SH-SY5Y (cell line): ENCODE measurements around the gene CKM.

Experiments used
- GATA2 ChIP-seq: IDR thresholded peaks from 2 replicates; pipeline ENCODE4 v1.6.1; 2011; ENCODE audit warnings: mild to moderate bottlenecking, low read depth, low read length
- GATA3 ChIP-seq: IDR thresholded peaks from 2 replicates; pipeline ENCODE4 v1.6.1; 2011; ENCODE audit warnings: low read depth, mild to moderate bottlenecking, low read length, moderate library complexity

CKM gene

GRCh38 chr19:45352914-45353796 lies 30.5 kb upstream of the CKM start:
- TF ChIP-seq GATA2 (no peak), GATA3 (no peak)

- TF ChIP-seq GATA3: no peak
- no peak for TF ChIP-seq GATA2
These were observed 29.8 kb upstream of the CKM start for GRCh38 chr19:45352471-45352870.

GRCh38 chr19:45352062-45352461 lies 29.4 kb upstream of the CKM start:
- TF ChIP-seq GATA2 (no peak), GATA3 (no peak)

GRCh38 chr19:45351401-45351952 lies 28.8 kb upstream of the CKM start:
- no peak for TF ChIP-seq GATA2
- no peak for TF ChIP-seq GATA3

GRCh38 chr19:45350477-45351058 lies 27.9 kb upstream of the CKM start:
- TF ChIP-seq GATA3 (no peak), GATA2 (no peak)

GRCh38 chr19:45349430-45349941 lies 26.8 kb upstream of the CKM start:
- no peak for TF ChIP-seq GATA3
- no peak for TF ChIP-seq GATA2

- TF ChIP-seq GATA3: no peak
- no peak for TF ChIP-seq GATA2
These were observed 26.4 kb upstream of the CKM start for GRCh38 chr19:45349126-45349415.

GRCh38 chr19:45348367-45349125 lies 25.9 kb upstream of the CKM start:
- TF ChIP-seq GATA2: no peak

- no peak for TF ChIP-seq GATA3
- TF ChIP-seq GATA2: no peak
These were observed 25.1 kb upstream of the CKM start for GRCh38 chr19:45347570-45348366.

GRCh38 chr19:45346449-45346848 lies 23.8 kb upstream of the CKM start:
- TF ChIP-seq GATA3: no peak
- no peak for TF ChIP-seq GATA2

- TF ChIP-seq GATA3 (no peak), GATA2 (no peak)
These were observed 22.8 kb upstream of the CKM start for GRCh38 chr19:45345506-45345860.

- TF ChIP-seq GATA3 (no peak), GATA2 (no peak)
These were observed 22.2 kb upstream of the CKM start for GRCh38 chr19:45344621-45345505.

GRCh38 chr19:45342911-45343310 lies 20.2 kb upstream of the CKM start:
- no peak for TF ChIP-seq GATA2
- no peak for TF ChIP-seq GATA3
